H54 (cell line): ENCODE results near the gene CDC42EP4.
"Not testable (repeated sequence)": the region's sequence is repeated elsewhere in the genome, so short reads cannot be mapped to it uniquely, and the experiment has no call there.

Experiments used
- DNase-seq: peaks from one replicate; pipeline ENCODE4 v3.0.0; 2011; ENCODE audit warnings: low spot score, mixed read lengths; ENCODE audit not compliant: insufficient read length
- FAIRE-seq: peaks from 3 replicates; lab custom pipeline; 2011; peaks lifted over from hg19 to GRCh38; lab: Jason Lieb, UNC
- POLR2A ChIP-seq: IDR thresholded peaks from 2 replicates; pipeline ENCODE4 v1.6.1; 2011; ENCODE audit warnings: low read depth, mild to moderate bottlenecking, low read length

CDC42EP4 gene

DNA sequence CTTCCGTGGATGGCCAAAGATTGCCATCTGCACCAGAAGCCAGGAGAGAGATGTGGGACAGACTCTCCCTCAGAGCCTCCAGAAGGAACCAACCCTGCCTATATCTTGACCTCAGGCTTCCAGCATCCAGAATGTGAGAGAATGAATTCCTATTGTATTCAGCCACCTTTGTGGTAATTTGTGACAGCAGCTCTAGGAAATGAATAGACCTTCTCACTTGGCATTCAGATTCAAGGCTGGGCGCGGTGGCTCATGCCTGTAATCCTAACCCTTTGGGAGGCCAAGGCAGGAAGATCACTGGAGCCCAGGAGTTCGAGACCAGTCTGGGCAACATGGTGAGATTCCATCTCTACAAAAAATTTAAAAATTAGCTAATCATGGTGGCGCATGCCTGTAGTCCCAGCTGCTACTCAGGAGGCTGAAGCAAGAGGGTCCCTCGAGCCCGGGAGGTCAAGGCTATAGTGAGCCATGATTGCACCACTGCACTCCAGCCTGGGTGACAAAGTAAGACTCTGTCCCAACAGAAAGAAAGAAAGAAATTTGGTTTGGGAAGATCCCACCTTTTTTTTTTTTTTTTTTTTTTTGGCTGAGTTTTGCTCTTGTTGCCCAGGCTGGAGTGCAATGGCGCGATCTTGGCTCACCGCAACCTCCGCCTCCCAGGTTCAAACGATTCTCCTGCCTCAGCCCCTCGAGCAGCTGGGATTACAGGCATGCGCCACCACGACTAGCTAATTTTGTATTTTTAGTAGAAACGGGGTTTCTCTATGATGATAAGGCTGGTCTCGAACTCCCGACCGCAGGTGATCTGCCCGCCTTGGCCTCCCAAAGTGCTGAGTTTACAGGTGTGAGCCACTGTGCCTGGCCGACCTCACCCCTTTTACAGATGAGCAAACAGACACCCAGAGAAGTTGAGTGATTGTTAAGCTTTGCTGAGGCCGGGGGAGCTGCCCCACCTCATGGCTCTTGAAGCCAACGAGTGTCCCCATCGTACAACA is 45.9 kb downstream of the CDC42EP4 start:
- DNase-seq (no peak), FAIRE-seq (no peak)
- TF ChIP-seq POLR2A: no peak

- DNase-seq, FAIRE-seq: not testable (repeated sequence)
Observed at GRCh38 chr17:73264448-73264847, 47.4 kb downstream of the CDC42EP4 start.

- FAIRE-seq (no peak), DNase-seq (no peak)
- TF ChIP-seq POLR2A: no peak
Observed at GRCh38 chr17:73262676-73263642, 48.8 kb downstream of the CDC42EP4 start.

DNA sequence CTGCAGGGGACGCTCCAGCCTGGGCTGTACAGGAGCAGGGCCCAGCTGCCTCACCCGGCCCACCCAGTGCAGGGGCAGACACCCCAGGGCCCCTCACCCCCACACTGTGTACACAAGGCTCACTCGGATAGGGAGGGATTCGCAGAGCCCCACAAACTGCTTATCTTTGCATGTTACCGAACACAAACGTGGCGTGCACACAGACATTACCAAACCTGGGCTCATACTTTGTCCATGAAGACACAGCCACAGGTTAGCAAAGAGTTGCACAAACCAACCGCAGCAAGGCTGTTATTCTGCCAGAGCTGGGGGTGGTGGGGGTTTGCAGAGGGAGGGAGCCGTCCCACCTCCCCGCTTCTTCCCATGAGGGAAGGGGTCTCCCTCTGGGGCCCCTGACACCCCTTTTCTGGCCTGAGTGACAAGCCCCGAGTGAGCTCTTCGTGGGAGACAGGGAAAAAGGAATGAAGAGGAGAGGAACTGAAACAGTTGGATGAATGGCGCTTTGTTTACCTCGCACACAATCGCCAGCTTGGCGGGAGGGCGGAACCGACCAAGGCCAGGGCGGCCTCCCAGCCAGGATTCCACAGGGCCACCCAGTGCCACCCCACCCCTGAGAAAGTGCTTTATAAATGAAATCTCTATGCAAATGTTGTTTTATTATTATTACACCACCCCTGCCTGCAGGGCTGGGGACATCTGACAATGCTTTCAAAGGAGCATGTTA is 49.7 kb downstream of the CDC42EP4 start:
- FAIRE-seq: no peak

GRCh38 chr17:73261617-73261951 is 50.2 kb downstream of the CDC42EP4 start, which contains the start of gene CPSF4L:
Gene CPSF4L, minus strand, starts transcription at chr17:73261880. Its CDS starts 62 bp downstream, at chr17:73261818.
- TF ChIP-seq POLR2A: no peak
- DNase-seq (no peak), FAIRE-seq (no peak)

More for the DNA sequence above, 49.7 kb downstream of the CDC42EP4 start:
- no peak for DNase-seq
- TF ChIP-seq POLR2A: no peak

DNA sequence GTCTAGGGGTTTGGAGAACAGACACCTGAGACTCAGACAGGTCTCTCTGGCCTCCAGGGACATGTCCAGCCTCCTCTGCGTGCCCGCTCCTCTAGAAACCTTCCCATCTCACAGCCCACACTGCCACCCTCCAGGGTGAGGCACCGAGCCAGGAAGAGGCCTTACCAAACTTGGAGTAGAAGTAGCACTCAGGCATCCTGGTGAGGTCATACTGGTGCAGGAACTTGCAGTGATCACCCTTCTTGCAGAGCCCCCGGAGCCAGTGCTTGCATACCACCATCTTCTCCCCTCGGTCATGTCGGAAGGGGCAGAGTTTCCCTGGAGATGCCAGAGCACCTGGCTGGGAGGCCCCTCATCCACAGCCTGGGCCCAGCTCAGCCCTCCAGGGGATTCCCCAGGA is 54.3 kb downstream of the CDC42EP4 start:
- DNase-seq (no peak), FAIRE-seq (no peak)
- TF ChIP-seq POLR2A: no peak

DNA sequence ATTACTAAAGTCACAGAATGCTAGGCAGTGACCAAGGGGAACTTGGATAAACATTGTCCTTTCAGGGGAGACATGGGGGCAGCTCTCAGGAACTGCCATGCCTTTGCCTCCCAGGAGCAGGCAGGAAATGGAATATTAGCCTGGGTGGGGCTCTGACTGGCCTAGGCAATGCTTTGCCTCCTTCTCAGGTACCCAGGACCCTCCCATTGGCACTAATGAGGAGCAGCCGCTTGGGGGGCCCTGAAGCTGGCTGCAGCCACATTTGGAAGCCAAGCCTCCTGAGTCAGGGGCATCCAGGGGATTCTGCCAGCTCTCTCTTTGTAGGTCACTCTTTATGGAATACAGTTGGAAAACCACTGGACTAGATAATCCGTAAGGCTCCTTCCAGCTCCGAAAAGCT is 55.6 kb downstream of the CDC42EP4 start:
- FAIRE-seq (no peak), DNase-seq (no peak)
- TF ChIP-seq POLR2A: no peak

DNA sequence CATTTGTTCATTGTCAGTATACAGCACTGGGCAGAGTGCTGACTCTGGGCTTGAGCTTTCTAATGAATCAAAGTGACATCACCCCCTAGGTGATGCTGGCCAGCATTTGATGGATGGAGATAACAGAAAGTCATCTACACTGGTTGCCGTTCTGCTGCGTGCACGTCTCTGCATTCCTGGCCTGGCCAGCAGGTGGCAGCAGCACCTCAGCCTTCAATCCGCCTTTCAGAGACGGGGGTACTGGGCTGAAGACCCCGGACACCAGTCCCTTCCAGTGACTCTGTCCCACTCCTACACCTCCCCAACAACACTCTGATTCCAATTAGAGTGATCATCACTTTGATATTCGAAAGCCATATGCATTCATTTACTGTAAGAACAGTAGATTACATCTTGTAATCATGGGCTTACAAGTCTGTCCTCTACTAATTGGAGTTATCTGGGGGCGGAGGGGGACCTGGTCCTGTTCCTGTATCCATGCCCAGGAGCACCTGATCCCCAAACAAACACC is 56.1 kb downstream of the CDC42EP4 start:
- DNase-seq (peak; percentile 64), FAIRE-seq (peak; percentile 67)
- TF ChIP-seq POLR2A: no peak

DNA sequence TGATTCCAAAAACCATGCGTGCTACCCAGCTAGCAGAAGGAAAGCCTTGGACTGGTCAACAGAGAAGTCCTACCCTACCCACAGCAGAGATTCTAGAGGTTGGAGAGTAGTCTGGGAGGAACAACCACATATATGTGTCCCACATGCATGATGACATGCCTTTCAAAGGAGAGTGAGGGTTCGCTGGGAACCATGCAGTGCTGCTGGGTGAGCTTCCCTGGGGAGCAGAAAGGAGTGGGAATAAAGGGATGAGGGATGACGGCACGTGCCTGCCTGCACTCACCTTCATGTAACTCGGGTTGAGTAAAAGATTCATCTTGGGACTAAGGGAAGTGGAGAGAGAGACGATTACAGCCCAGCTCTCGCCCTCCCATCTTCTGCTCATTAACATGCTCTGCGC is 59.9 kb downstream of the CDC42EP4 start:
- no peak for DNase-seq
- no peak for TF ChIP-seq POLR2A
- no peak for FAIRE-seq

DNA sequence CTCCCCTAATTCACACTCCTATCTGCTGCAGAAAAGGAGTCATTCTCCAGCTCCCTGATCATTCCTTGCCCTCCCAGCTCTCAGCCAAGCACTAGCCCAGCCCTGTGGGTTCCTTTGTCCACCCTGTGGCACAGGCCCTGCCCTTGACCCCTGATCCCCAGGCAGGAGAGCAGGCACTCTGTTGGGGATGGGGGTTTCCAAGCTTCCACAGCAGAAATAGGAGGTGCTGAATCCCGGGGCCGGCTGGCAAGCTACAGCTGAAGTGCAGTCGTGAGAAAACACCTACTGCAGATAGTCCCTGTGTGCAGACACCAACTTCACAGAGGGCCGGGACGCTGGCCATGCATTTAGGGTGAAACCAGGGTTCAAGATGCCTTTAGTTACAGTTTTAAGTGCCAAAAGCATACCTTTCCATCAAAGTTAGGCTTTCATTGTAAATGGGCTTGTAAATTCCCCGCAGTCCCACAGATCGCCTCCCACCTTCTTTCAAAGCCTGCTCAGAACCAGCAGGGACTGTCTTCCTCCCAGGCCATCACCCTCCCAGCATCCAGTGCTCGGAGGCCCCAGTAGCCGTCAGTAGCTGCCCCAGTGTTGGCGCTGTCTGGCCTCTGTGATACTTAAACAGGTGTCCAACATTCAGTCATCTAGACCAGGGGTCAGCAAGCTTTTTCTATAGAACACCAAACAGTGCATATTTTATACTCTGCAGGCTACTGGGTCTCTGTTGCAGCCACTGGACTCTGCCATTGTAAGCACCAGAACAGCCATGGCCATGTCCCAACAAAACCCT is 60.8 kb downstream of the CDC42EP4 start:
- no peak for FAIRE-seq

DNA sequence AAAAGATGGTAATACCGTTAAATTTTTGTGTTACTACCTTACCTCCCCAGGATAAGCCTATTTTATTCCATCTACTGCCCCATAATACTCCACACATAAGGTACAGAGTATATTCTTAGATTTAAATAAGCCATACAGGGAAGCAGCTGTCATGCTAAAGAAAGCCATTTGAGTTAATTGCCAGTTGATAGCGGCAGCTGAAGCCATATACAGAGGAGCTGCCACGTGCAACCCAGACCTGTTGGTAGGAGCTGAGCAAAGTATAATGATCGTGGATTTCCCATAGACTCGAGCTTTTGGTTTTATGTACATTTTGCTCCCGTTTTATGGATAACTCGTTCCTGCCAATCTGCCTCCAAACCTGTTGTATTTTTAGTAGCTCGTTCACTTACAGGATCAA is 62.1 kb downstream of the CDC42EP4 start:
- TF ChIP-seq POLR2A: no peak
- DNase-seq (no peak), FAIRE-seq (no peak)

More for the DNA sequence above, 60.8 kb downstream of the CDC42EP4 start:
- no peak for DNase-seq
- no peak for TF ChIP-seq POLR2A

DNA sequence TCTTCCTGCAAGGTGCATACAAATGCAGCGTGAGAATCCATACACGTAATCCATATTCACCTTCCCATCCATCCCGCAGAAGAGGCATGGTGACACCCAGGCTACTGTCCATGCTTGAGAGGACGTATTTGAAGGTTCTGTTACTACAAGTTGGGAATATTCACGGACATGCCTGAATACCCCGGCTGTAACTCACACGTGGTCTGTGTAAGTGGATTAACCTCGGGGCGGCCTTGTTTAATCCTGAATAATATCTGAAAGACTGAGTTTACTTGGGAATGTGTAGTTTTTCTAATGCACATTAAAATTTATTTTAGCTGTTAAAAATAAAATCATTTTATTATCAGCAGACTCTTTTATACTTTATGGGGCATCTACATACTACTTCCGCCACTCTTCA is 63.3 kb downstream of the CDC42EP4 start:
- TF ChIP-seq POLR2A: no peak
- no peak for FAIRE-seq
- DNase-seq: no peak
